Measurements from ENCODE around the gene MED19. TPM values are rescaled to one million over a fixed set of nuclear protein-coding genes. Genes with fewer than 3 reads are reported as not detected.
"Not testable (repeated sequence)": the region's sequence is repeated elsewhere in the genome, so short reads cannot be mapped to it uniquely, and the experiment has no call there.

The MED19 gene
- total RNA-seq, 1 donor from 2014 or later = 9.6 TPM

GRCh38 chr11:57735619-57736298 lies 23.7 kb upstream of the MED19 start:
- intact Hi-C loops (cut with DNase I) = no loop called here
- no peaks in the 10 kb centered on the region for H3K27me3 ChIP-seq
- ATAC-seq (no peak), DNase-seq (no peak)
- H3K36me3 ChIP-seq = peaks cover 23% of the 10 kb centered on the region
- H3K4me1 ChIP-seq = no peaks in the 10 kb centered on the region
- no peak overlapping the region for H3K4me3 ChIP-seq
- no peak for TF ChIP-seq CTCF (IDR thresholded peaks at IDR 0.05)
- no peaks in the 10 kb centered on the region for H3K9me3 ChIP-seq
- H3K27ac ChIP-seq = no peak overlapping the region

- intact Hi-C loops (cut with DNase I) = no loop called here
- no peak for TF ChIP-seq CTCF (IDR thresholded peaks at IDR 0.05)
- Histone ChIP-seq H3K27ac (no peak overlapping the region), H3K9me3 (no peaks in the 10 kb centered on the region), H3K27me3 (no peaks in the 10 kb centered on the region), H3K36me3 (peaks cover 6% of the 10 kb centered on the region), H3K4me3 (no peak overlapping the region), H3K4me1 (no peaks in the 10 kb centered on the region)
- DNase-seq = no peak
- ATAC-seq = no peak
Observed at GRCh38 chr11:57732661-57733060, 20.6 kb upstream of the MED19 start.

GRCh38 chr11:57729479-57729878 lies 17.5 kb upstream of the MED19 start:
- no peak for TF ChIP-seq CTCF (IDR thresholded peaks at IDR 0.05)
- Histone ChIP-seq H3K27ac (no peak overlapping the region), H3K4me3 (no peak overlapping the region), H3K36me3 (no peaks in the 10 kb centered on the region), H3K27me3 (no peaks in the 10 kb centered on the region), H3K9me3 (no peaks in the 10 kb centered on the region), H3K4me1 (no peaks in the 10 kb centered on the region)
- DNase-seq = no peak
- ATAC-seq = no peak
- intact Hi-C loops (cut with DNase I) = no loop called here

GRCh38 chr11:57728829-57729228 lies 16.8 kb upstream of the MED19 start:
- H3K4me3 ChIP-seq = no peak overlapping the region
- no peak for TF ChIP-seq CTCF (IDR thresholded peaks at IDR 0.05)
- no peak for DNase-seq
- no peak overlapping the region for H3K27ac ChIP-seq
- intact Hi-C loops (cut with DNase I) = no loop called here
- no peaks in the 10 kb centered on the region for H3K4me1 ChIP-seq
- H3K9me3 ChIP-seq = no peaks in the 10 kb centered on the region
- no peak for ATAC-seq
- no peaks in the 10 kb centered on the region for H3K27me3 ChIP-seq
- no peaks in the 10 kb centered on the region for H3K36me3 ChIP-seq

- Histone ChIP-seq H3K4me3 (no peak overlapping the region), H3K27me3 (no peaks in the 10 kb centered on the region), H3K9me3 (no peaks in the 10 kb centered on the region), H3K4me1 (no peaks in the 10 kb centered on the region), H3K36me3 (no peaks in the 10 kb centered on the region), H3K27ac (no peak overlapping the region)
- DNase-seq = no peak
- ATAC-seq = no peak
- intact Hi-C loops (cut with DNase I) = no loop called here
- TF ChIP-seq CTCF (IDR thresholded peaks at IDR 0.05) = no peak
Observed at GRCh38 chr11:57727185-57727584, 15.2 kb upstream of the MED19 start.

- intact Hi-C loops (cut with DNase I); H3K27ac ChIP-seq; DNase-seq; H3K36me3 ChIP-seq; H3K9me3 ChIP-seq; H3K27me3 ChIP-seq; ATAC-seq; H3K4me3 ChIP-seq: not testable (repeated sequence)
- H3K4me1 ChIP-seq = peaks cover 17% of the 10 kb centered on the region
Observed at GRCh38 chr11:57716726-57717125, 4.7 kb upstream of the MED19 start.

Measured in upper lobe of right lung (tissue), 1 donor.